IMR-90 (cell line): Measurements from ENCODE around the gene KANK3. TPM values are rescaled to one million over a fixed set of nuclear protein-coding genes. Genes with fewer than 3 reads are reported as not detected.
"Not testable (repeated sequence)": the region's sequence is repeated elsewhere in the genome, so short reads cannot be mapped to it uniquely, and the experiment has no call there.

Source experiments
- ATAC-seq: fragments of 200-7000 bp; cut with Tn5 transposase; 2 replicates; pipeline ENCODE4 v1.9.1; 2020; ENCODE audit warnings: low read depth, mild to moderate bottlenecking, moderate library complexity
- BruUV-seq: library from RNA; stranded (reverse); fragments of 400-500 nt; replicated peaks from 2 replicates; lab custom pipeline; 2021; lab: Mats Ljungman, UMichigan
- CTCF ChIA-PET: fragments of 300-600 bp; formaldehyde crosslinking; extraction: SDS; loops from one replicate; lab custom pipeline; 2021; ENCODE audit warnings: antibody characterized with exemption; lab: Yijun Ruan, JAX
- POLR2A ChIA-PET: fragments of 300-600 bp; sonication (Branson Sonifier 250); formaldehyde crosslinking; loops from one replicate; lab custom pipeline; 2022; ENCODE audit warnings: antibody characterized with exemption; ENCODE audit not compliant: unreplicated experiment; lab: Charles Lee
- DNase-seq: peaks from one replicate; pipeline ENCODE4 v3.0.0; 2013
- H2AFZ ChIP-seq: replicated peaks from 2 replicates; pipeline ENCODE3; 2013; ENCODE audit warnings: low read length, mild to moderate bottlenecking; ENCODE audit not compliant: poor library complexity
- H2AK5ac ChIP-seq: 2 replicates; pipeline ENCODE4 v1.6.1; 2013; ENCODE audit warnings: low read depth, low read length, inconsistent platforms
- H2AK9ac ChIP-seq: replicated peaks from 2 replicates; pipeline ENCODE3; 2013; ENCODE audit warnings: mild to moderate bottlenecking, low read depth, low read length, moderate library complexity; ENCODE audit not compliant: poor library complexity
- H2BK120ac ChIP-seq: 2 replicates; pipeline ENCODE4 v1.6.1; 2013; ENCODE audit warnings: low read depth, low read length, inconsistent platforms
- H2BK15ac ChIP-seq: 3 replicates; pipeline ENCODE4 v1.6.1; 2013; ENCODE audit warnings: low read depth, low read length, inconsistent platforms
- H2BK20ac ChIP-seq: 2 replicates; pipeline ENCODE4 v1.6.1; 2013; ENCODE audit warnings: low read depth, mild to moderate bottlenecking, inconsistent platforms, low read length, moderate library complexity
- H2BK5ac ChIP-seq: 2 replicates; pipeline ENCODE4 v1.6.1; 2013; ENCODE audit warnings: mild to moderate bottlenecking, low read depth, low read length, inconsistent platforms; ENCODE audit not compliant: poor library complexity, severe bottlenecking
- H3K14ac ChIP-seq: replicated peaks from 2 replicates; pipeline ENCODE4 v1.6.1; 2013; ENCODE audit warnings: low read depth, low read length, inconsistent platforms
- H3K18ac ChIP-seq: 2 replicates; pipeline ENCODE4 v1.6.1; 2013; ENCODE audit warnings: low read depth, low read length, control low read depth
- H3K23ac ChIP-seq: 2 replicates; pipeline ENCODE4 v1.6.1; 2013; ENCODE audit warnings: low read depth, low read length, inconsistent platforms
- H3K27ac ChIP-seq: 2 replicates; pipeline ENCODE4 v1.5.1; 2013; ENCODE audit warnings: mild to moderate bottlenecking, control low read depth, low read length; ENCODE audit not compliant: insufficient read depth
- H3K27me3 ChIP-seq: 2 replicates; pipeline ENCODE4 v1.6.1; 2013; ENCODE audit warnings: low read length; ENCODE audit not compliant: control insufficient read depth, insufficient read depth
- H3K36me3 ChIP-seq: 2 replicates; pipeline ENCODE4 v1.6.1; 2013; ENCODE audit warnings: low read length, mixed read lengths; ENCODE audit not compliant: control insufficient read depth, insufficient read depth
- H3K4ac ChIP-seq: 2 replicates; pipeline ENCODE4 v1.6.1; 2013; ENCODE audit warnings: low read depth, low read length, inconsistent platforms
- H3K4me1 ChIP-seq: 2 replicates; pipeline ENCODE4 v1.6.1; 2013; ENCODE audit warnings: low read length, mixed read lengths; ENCODE audit not compliant: control insufficient read depth, insufficient read depth
- H3K4me2 ChIP-seq: 2 replicates; pipeline ENCODE4 v1.6.1; 2013; ENCODE audit warnings: low read depth, mild to moderate bottlenecking, control low read depth, low read length, moderate library complexity
- H3K4me3 ChIP-seq: 2 replicates; pipeline ENCODE4 v1.5.1; 2013; ENCODE audit warnings: low read depth, mild to moderate bottlenecking, control low read depth, low read length, moderate library complexity; ENCODE audit not compliant: insufficient read depth
- H3K56ac ChIP-seq: 2 replicates; pipeline ENCODE4 v1.6.1; 2013; ENCODE audit warnings: low read length, inconsistent platforms; ENCODE audit not compliant: insufficient read depth; ENCODE audit errors: extremely low read depth
- H3K79me1 ChIP-seq, 2 experiments: 2 replicates each; pipeline ENCODE4 v1.6.1; 2013; ENCODE audit warnings: low read length in 2 of 2, inconsistent platforms in 1 of 2, low read depth in 1 of 2
- H3K9ac ChIP-seq: 2 replicates; pipeline ENCODE4 v1.6.1; 2013; ENCODE audit warnings: low read depth, low read length, control low read depth
- H3K9me1 ChIP-seq: 2 replicates; pipeline ENCODE4 v1.6.1; 2013; ENCODE audit warnings: low read length, inconsistent platforms; ENCODE audit not compliant: insufficient read depth
- H3K9me3 ChIP-seq: 2 replicates; pipeline ENCODE4 v1.6.1; 2013; ENCODE audit warnings: low read length; ENCODE audit not compliant: control insufficient read depth, insufficient read depth
- H4K20me1 ChIP-seq: 2 replicates; pipeline ENCODE4 v1.6.1; 2013; ENCODE audit warnings: low read length, inconsistent platforms; ENCODE audit not compliant: insufficient read depth
- H4K5ac ChIP-seq: 2 replicates; pipeline ENCODE4 v1.6.1; 2013; ENCODE audit warnings: mild to moderate bottlenecking, low read depth, low read length, control low read depth
- H4K8ac ChIP-seq, 2 experiments: 2 replicates each; pipeline ENCODE4 v1.6.1; 2013; ENCODE audit warnings: low read depth in 2 of 2, low read length in 2 of 2, control low read depth in 1 of 2, inconsistent platforms in 1 of 2
- H4K91ac ChIP-seq: 2 replicates; pipeline ENCODE4 v1.6.1; 2013; ENCODE audit warnings: low read depth, low read length, inconsistent platforms; ENCODE audit not compliant: insufficient read depth
- BHLHE40 ChIP-seq: fragments of 150-350 bp; IDR thresholded peaks from 2 replicates; pipeline ENCODE4 v1.6.1; 2016; ENCODE audit warnings: mild to moderate bottlenecking, low read depth, low read length
- MXI1 ChIP-seq: IDR thresholded peaks from 2 replicates; pipeline ENCODE4 v1.6.1; 2012; ENCODE audit warnings: low read depth, mild to moderate bottlenecking, low read length, moderate library complexity, borderline replicate concordance
- NFE2L2 ChIP-seq: fragments of 150-350 bp; IDR thresholded peaks from 2 replicates; pipeline ENCODE4 v1.6.1; 2016; ENCODE audit warnings: low read depth, mild to moderate bottlenecking, low read length
- SMC3 ChIP-seq: fragments of 150-350 bp; IDR thresholded peaks from 2 replicates; pipeline ENCODE4 v1.6.1; 2016; ENCODE audit warnings: low read depth, mild to moderate bottlenecking, antibody characterized with exemption, low read length, moderate library complexity
- WGBS, 2 experiments: methylation state at CpG; one replicate each; pipeline versions ENCODE4 v1.1.5 to v1.1.7; 2013; ENCODE audit warnings: missing lambda C conversion rate in 2 of 2; ENCODE audit not compliant: insufficient read length in 1 of 2; ENCODE audit errors: extremely low coverage in 2 of 2; 5-methylcytosine and 5-hydroxymethylcytosine counted together
- dilution Hi-C: fragments of 300-500 bp; cut with HindIII; formaldehyde crosslinking; loops from one replicate; pipeline ENCODE4 v1.14.3; 2018; ENCODE audit warnings: low sequenced_read_pairs; ENCODE audit not compliant: unreplicated experiment
- in situ Hi-C: fragments of 300-500 bp; cut with MboI; formaldehyde crosslinking; loops from 3 replicates; pipeline ENCODE4 v1.14.3; 2019; ENCODE audit warnings: low sequenced_read_pairs, inconsistent platforms, mixed read lengths
- intact Hi-C: fragments of 100-400 bp; cut with micrococcal nuclease; formaldehyde crosslinking; loops from 2 replicates; pipeline ENCODE4 v1.10.0; 2022
- polyA plus RNA-seq, 3 experiments: library from polyadenylated mRNA; depleted of rRNA; stranded (reverse); fragments of >200 nt; gene quantifications; 2 replicates each; pipeline ENCODE4 v1.2.3, GENCODE V29; 2012; ENCODE audit warnings: low replicate concordance in 1 of 3
- total RNA-seq: library from RNA; depleted of rRNA; stranded (reverse); fragments of >200 nt; gene quantifications from 2 replicates; pipeline ENCODE4 v1.2.3, GENCODE V29; 2012
- TF ChIP-seq, protein P1 (sequence below): conservative IDR thresholded peaks from 2 replicates; pipeline ENCODE4 v1.5.1; 2012; ENCODE audit warnings: mild to moderate bottlenecking, low read depth, low read length, improper control_type of control experiment

The KANK3 gene
- total and polyA plus RNA-seq, 2 of the 4 experiments (the other 2 are of a cell fraction), result 0.07 TPM; not detected in 1

DNA sequence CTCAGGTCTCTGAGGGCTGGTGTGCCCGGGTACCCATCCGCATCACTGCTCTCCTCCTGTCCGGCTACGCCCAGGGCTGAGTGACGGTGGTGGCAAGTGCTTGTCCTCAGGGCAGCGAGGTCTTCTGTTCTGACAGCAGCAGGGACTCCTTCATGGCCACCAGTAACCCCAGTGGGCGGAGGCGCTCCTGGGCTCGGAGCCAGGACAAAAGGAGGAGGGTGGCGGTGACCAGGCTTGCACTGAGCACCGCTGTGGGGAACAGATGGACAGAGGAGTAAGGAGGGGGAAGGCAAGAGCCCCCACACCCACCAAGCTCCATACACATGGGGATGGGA, 40.7 kb downstream of the KANK3 start:
- no TSS peak for BruUV-seq
- CTCF ChIA-PET, result no interaction called here

GRCh38 chr19:8291337-8291736, 51.7 kb downstream of the KANK3 start:
- H3K23ac ChIP-seq, dilution Hi-C loops, H3K9ac ChIP-seq, H4K91ac ChIP-seq, H4K20me1 ChIP-seq, H3K27me3 ChIP-seq, H2AK5ac ChIP-seq, H2BK5ac ChIP-seq, H3K36me3 ChIP-seq, H4K5ac ChIP-seq, H3K4me3 ChIP-seq, DNase-seq, H3K14ac ChIP-seq, H2BK120ac ChIP-seq, H2AK9ac ChIP-seq, H3K4me1 ChIP-seq, H2AFZ ChIP-seq, H3K9me3 ChIP-seq, H2BK15ac ChIP-seq, H3K27ac ChIP-seq, H3K79me1 ChIP-seq, CTCF ChIA-PET, BruUV-seq, POLR2A ChIA-PET, H3K56ac ChIP-seq, H3K18ac ChIP-seq, intact Hi-C loops, H3K4me2 ChIP-seq, H4K8ac ChIP-seq, H3K9me1 ChIP-seq, H3K4ac ChIP-seq, H2BK20ac ChIP-seq, in situ Hi-C loops: not testable (repeated sequence)
- no CpG with 5 or more reads among the region's 9 CpGs for WGBS, 2 experiments
- ATAC-seq, result peak; percentile 86

More for the DNA sequence above, 40.7 kb downstream of the KANK3 start:
- no peak overlapping the region for H2BK120ac ChIP-seq
- peaks cover 3% of the 10 kb centered on the region; the same call in 1 of the 2 replicates for H3K9me1 ChIP-seq
- TF ChIP-seq BHLHE40 (no peak), MXI1 (no peak), NFE2L2 (no peak), SMC3 (no peak)
- TF ChIP-seq, protein P1, sequence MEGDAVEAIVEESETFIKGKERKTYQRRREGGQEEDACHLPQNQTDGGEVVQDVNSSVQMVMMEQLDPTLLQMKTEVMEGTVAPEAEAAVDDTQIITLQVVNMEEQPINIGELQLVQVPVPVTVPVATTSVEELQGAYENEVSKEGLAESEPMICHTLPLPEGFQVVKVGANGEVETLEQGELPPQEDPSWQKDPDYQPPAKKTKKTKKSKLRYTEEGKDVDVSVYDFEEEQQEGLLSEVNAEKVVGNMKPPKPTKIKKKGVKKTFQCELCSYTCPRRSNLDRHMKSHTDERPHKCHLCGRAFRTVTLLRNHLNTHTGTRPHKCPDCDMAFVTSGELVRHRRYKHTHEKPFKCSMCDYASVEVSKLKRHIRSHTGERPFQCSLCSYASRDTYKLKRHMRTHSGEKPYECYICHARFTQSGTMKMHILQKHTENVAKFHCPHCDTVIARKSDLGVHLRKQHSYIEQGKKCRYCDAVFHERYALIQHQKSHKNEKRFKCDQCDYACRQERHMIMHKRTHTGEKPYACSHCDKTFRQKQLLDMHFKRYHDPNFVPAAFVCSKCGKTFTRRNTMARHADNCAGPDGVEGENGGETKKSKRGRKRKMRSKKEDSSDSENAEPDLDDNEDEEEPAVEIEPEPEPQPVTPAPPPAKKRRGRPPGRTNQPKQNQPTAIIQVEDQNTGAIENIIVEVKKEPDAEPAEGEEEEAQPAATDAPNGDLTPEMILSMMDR, result no peak
- dilution Hi-C loops (no loop called here), intact Hi-C loops (no loop called here), in situ Hi-C loops (no loop called here)
- H3K27ac ChIP-seq, result no peak overlapping the region
- ATAC-seq, result peak; percentile 52
- H3K79me1 ChIP-seq, result peaks cover 2 to 15% of the 10 kb centered on the region in 2 experiments; a peak in 3 of 4 replicates
- H3K4me3 ChIP-seq, result no peak overlapping the region
- H3K14ac ChIP-seq, result no peak overlapping the region
- H4K5ac ChIP-seq, result no peak overlapping the region
- H4K91ac ChIP-seq, result no peak overlapping the region
- H3K36me3 ChIP-seq, result 0 out of 2 replicates have a peak, but pooled peaks cover 2% of the 10 kb centered on the region
- 67% methylated on average over 1 of the region's 11 CpGs; no CpG with 5 or more reads in 1 of the 2 experiments for WGBS, 2 experiments
- no peaks in the 10 kb centered on the region for H3K9me3 ChIP-seq
- H3K23ac ChIP-seq, result no peak overlapping the region
- H2BK5ac ChIP-seq, result no peak overlapping the region
- H3K4me2 ChIP-seq, result no peak overlapping the region
- H3K27me3 ChIP-seq, result no peaks in the 10 kb centered on the region
- H2BK15ac ChIP-seq, result no peak overlapping the region
- no peak overlapping the region for H3K9ac ChIP-seq
- no peak overlapping the region for H4K8ac ChIP-seq
- H3K4me1 ChIP-seq, result peaks cover 1% of the 10 kb centered on the region; the same call in 1 of the 2 replicates
- H2AK5ac ChIP-seq, result no peak overlapping the region
- H3K4ac ChIP-seq, result no peak overlapping the region
- POLR2A ChIA-PET, result no interaction called here
- peak overlapping the region; percentile 42 for H2AK9ac ChIP-seq
- no peak overlapping the region for H2AFZ ChIP-seq
- no peak overlapping the region for H3K18ac ChIP-seq
- no peak overlapping the region for H2BK20ac ChIP-seq
- no peak overlapping the region for H3K56ac ChIP-seq
- no peaks in the 10 kb centered on the region for H4K20me1 ChIP-seq
- no peak for DNase-seq
